MCF 10A (cell line): ENCODE results near the gene AUTS2. TPM values are rescaled to one million over a fixed set of nuclear protein-coding genes. Genes with fewer than 3 reads are reported as not detected.

Source experiments
- BruUV-seq: library from RNA; stranded (reverse); fragments of 400-500 nt; replicated peaks from 2 replicates; lab custom pipeline; 2021; lab: Mats Ljungman, UMichigan
- CTCF ChIA-PET: fragments of 300-600 bp; sonication (Branson Sonifier 250); formaldehyde crosslinking; extraction: SDS; loops from one replicate; lab custom pipeline; 2021; ENCODE audit warnings: antibody characterized with exemption, inconsistent platforms; lab: Yijun Ruan, JAX
- POLR2A ChIA-PET: fragments of 300-600, 350-650 bp; sonication (Branson Sonifier 250); formaldehyde crosslinking; extraction: SDS; loops from one replicate; lab custom pipeline; 2020; ENCODE audit warnings: antibody characterized with exemption, inconsistent platforms; lab: Yijun Ruan, JAX
- DNase-seq: peaks from one replicate; pipeline ENCODE4 v3.0.0-alpha.2; 2018; ENCODE audit not compliant: unreplicated experiment
- H3K27ac Mint-ChIP-seq: one replicate; pipeline ENCODE4 v1.8.0; 2022; ENCODE audit warnings: mild to moderate bottlenecking, low read depth, mixed read lengths; ENCODE audit not compliant: unreplicated experiment
- H3K27me3 Mint-ChIP-seq: one replicate; pipeline ENCODE4 v1.8.0; 2022; ENCODE audit warnings: mixed read lengths; ENCODE audit not compliant: insufficient read depth, unreplicated experiment
- H3K36me3 Mint-ChIP-seq: one replicate; pipeline ENCODE4 v1.8.0; 2022; ENCODE audit warnings: mild to moderate bottlenecking, moderate library complexity, mixed read lengths; ENCODE audit not compliant: insufficient read depth, unreplicated experiment
- H3K4me1 Mint-ChIP-seq: one replicate; pipeline ENCODE4 v1.8.0; 2022; ENCODE audit warnings: mixed read lengths; ENCODE audit not compliant: insufficient read depth, unreplicated experiment
- H3K4me3 Mint-ChIP-seq: one replicate; pipeline ENCODE4 v1.8.0; 2022; ENCODE audit warnings: mild to moderate bottlenecking, moderate library complexity, mixed read lengths; ENCODE audit not compliant: unreplicated experiment
- H3K9me3 Mint-ChIP-seq: one replicate; pipeline ENCODE4 v1.8.0; 2022; ENCODE audit warnings: mixed read lengths; ENCODE audit not compliant: unreplicated experiment
- CTCF ChIP-seq: fragments of 200-600 bp; IDR thresholded peaks from one replicate; pipeline ENCODE4 v1.8.0; 2022; ENCODE audit warnings: antibody characterized with exemption, mild to moderate bottlenecking; ENCODE audit not compliant: unreplicated experiment
- intact Hi-C: fragments of 100-400 bp; cut with micrococcal nuclease; formaldehyde crosslinking; loops from 2 replicates; pipeline ENCODE4 v1.14.1; 2022
- total RNA-seq: library from RNA; stranded (reverse); gene quantifications from 2 replicates; pipeline ENCODE4 v1.2.3, GENCODE V29; 2022

Gene AUTS2
- total RNA-seq, 1 experiment from 2014 or later = 1.3 TPM

- no TSS peak for BruUV-seq
These were observed 363.2 kb downstream of the AUTS2 start for GRCh38 chr7:69961436-69961835.

GRCh38 chr7:69962186-69963065 lies 364.2 kb downstream of the AUTS2 start:
- Mint-ChIP-seq H3K9me3 (peaks cover 35% of the 10 kb centered on the region), H3K36me3 (peaks cover 5% of the 10 kb centered on the region), H3K4me1 (no peaks in the 10 kb centered on the region), H3K4me3 (no peak overlapping the region), H3K27ac (no peak overlapping the region), H3K27me3 (no peaks in the 10 kb centered on the region)
- intact Hi-C loops = no loop called here
- BruUV-seq = no TSS peak
- POLR2A ChIA-PET = no interaction called here
- CTCF ChIA-PET = no interaction called here
- no peak for TF ChIP-seq CTCF
- DNase-seq = no peak

More at GRCh38 chr7:69961436-69961835, 363.2 kb downstream of the AUTS2 start:
- H3K36me3 Mint-ChIP-seq = no peaks in the 10 kb centered on the region
- H3K27me3 Mint-ChIP-seq = no peaks in the 10 kb centered on the region
- H3K27ac Mint-ChIP-seq = no peak overlapping the region
- CTCF ChIA-PET = no interaction called here
- no peaks in the 10 kb centered on the region for H3K4me1 Mint-ChIP-seq
- POLR2A ChIA-PET = no interaction called here
- no peak overlapping the region for H3K4me3 Mint-ChIP-seq
- DNase-seq = no peak
- no peak for TF ChIP-seq CTCF
- peaks cover 26% of the 10 kb centered on the region for H3K9me3 Mint-ChIP-seq
- intact Hi-C loops = no loop called here

- Mint-ChIP-seq H3K9me3 (peaks cover 44% of the 10 kb centered on the region), H3K4me3 (no peak overlapping the region), H3K4me1 (no peaks in the 10 kb centered on the region), H3K27ac (no peak overlapping the region), H3K36me3 (peaks cover 5% of the 10 kb centered on the region), H3K27me3 (no peaks in the 10 kb centered on the region)
- BruUV-seq = no TSS peak
- no peak for TF ChIP-seq CTCF
- DNase-seq = no peak
- ChIA-PET CTCF (interaction anchor here (0.6 kb wide), 2 partner anchors 620 to 1223 kb away, joined by 3 to 7 read pairs; no protein-coding TSS in a partner anchor), POLR2A (no interaction called here)
- intact Hi-C loops = no loop called here
These were observed 365.1 kb downstream of the AUTS2 start for GRCh38 chr7:69963393-69963792.

- no peak for TF ChIP-seq CTCF
- no peak overlapping the region for H3K4me3 Mint-ChIP-seq
- no TSS peak for BruUV-seq
- POLR2A ChIA-PET = no interaction called here
- H3K27ac Mint-ChIP-seq = no peak overlapping the region
- no peaks in the 10 kb centered on the region for H3K27me3 Mint-ChIP-seq
- peaks cover 63% of the 10 kb centered on the region for H3K9me3 Mint-ChIP-seq
- no peak for DNase-seq
- peaks cover 5% of the 10 kb centered on the region for H3K36me3 Mint-ChIP-seq
- CTCF ChIA-PET = no interaction called here
- intact Hi-C loops = no loop called here
- no peaks in the 10 kb centered on the region for H3K4me1 Mint-ChIP-seq
These were observed 368.7 kb downstream of the AUTS2 start for GRCh38 chr7:69966766-69967591.
